ENCODE results near the gene FADS3.

The FADS3 gene

GRCh38 chr11:61862714-61863547 lies 28.4 kb downstream of the FADS3 start:
- DNase-seq (ENCODE audit: low spot score), result no peak
- TF ChIP-seq CTCF (IDR thresholded peaks at IDR 0.05; ENCODE audit: extremely low read depth, missing control alignments), result no peak

GRCh38 chr11:61861634-61862033 lies 29.7 kb downstream of the FADS3 start:
- DNase-seq (ENCODE audit: low spot score), result no peak
- TF ChIP-seq CTCF (IDR thresholded peaks at IDR 0.05; ENCODE audit: extremely low read depth, missing control alignments), result no peak

GRCh38 chr11:61860054-61860903 lies 31.1 kb downstream of the FADS3 start:
- no peak for TF ChIP-seq CTCF (IDR thresholded peaks at IDR 0.05; ENCODE audit: extremely low read depth, missing control alignments)
- no peak for DNase-seq (ENCODE audit: low spot score)

GRCh38 chr11:61855939-61856680 lies 35.2 kb downstream of the FADS3 start:
- DNase-seq (ENCODE audit: low spot score), result no peak
- TF ChIP-seq CTCF (IDR thresholded peaks at IDR 0.05; ENCODE audit: extremely low read depth, missing control alignments), result no peak

GRCh38 chr11:61854966-61855714 lies 36.2 kb downstream of the FADS3 start:
- DNase-seq (ENCODE audit: low spot score), result no peak
- TF ChIP-seq CTCF (IDR thresholded peaks at IDR 0.05; ENCODE audit: extremely low read depth, missing control alignments), result no peak

- DNase-seq (ENCODE audit: low spot score), result no peak
- TF ChIP-seq CTCF (IDR thresholded peaks at IDR 0.05; ENCODE audit: extremely low read depth, missing control alignments), result no peak
Measured at GRCh38 chr11:61854206-61854895, 37.0 kb downstream of the FADS3 start.
